GM18873 (cell line): ENCODE measurements around the gene NHS.

Experiments
- ATAC-seq: cut with Tn5 transposase; IDR thresholded peaks from one replicate; pipeline ENCODE4 v1.9.1; 2021; ENCODE audit warnings: mild to moderate bottlenecking, moderate library complexity, moderate number of reproducible peaks; ENCODE audit not compliant: unreplicated experiment, low FRiP score

NHS gene

GRCh38 chrX:17747692-17748091 is 372.7 kb downstream of the NHS start:
- no peak for ATAC-seq

- ATAC-seq = no peak
These were observed 373.7 kb downstream of the NHS start for GRCh38 chrX:17748684-17749083.

- no peak for ATAC-seq
These were observed 375.4 kb downstream of the NHS start for GRCh38 chrX:17750436-17750835.

GRCh38 chrX:17758382-17758781 is 383.4 kb downstream of the NHS start:
- ATAC-seq = peak; percentile 93

- ATAC-seq = no peak
These were observed 385.0 kb downstream of the NHS start for GRCh38 chrX:17759990-17760389.

GRCh38 chrX:17767734-17768133 is 392.7 kb downstream of the NHS start:
- no peak for ATAC-seq

GRCh38 chrX:17768997-17769396 is 394.0 kb downstream of the NHS start:
- ATAC-seq = no peak

GRCh38 chrX:17769701-17770269 is 394.8 kb downstream of the NHS start:
- ATAC-seq = no peak

GRCh38 chrX:17773221-17773876 is 398.3 kb downstream of the NHS start:
- no peak for ATAC-seq

- ATAC-seq = no peak
These were observed 399.1 kb downstream of the NHS start for GRCh38 chrX:17774053-17774452.

- ATAC-seq = no peak
These were observed 404.0 kb downstream of the NHS start for GRCh38 chrX:17778997-17779396.

GRCh38 chrX:17779434-17779833 is 404.4 kb downstream of the NHS start:
- ATAC-seq = no peak
